ENCODE measurements around the gene HOXD11.

The HOXD11 gene

GRCh38 chr2:176137906-176138305 lies 30.8 kb downstream of the HOXD11 start:
- Histone ChIP-seq H3K9me3 (replicated peaks in 1 of 2; ENCODE audit: control insufficient read depth in 2 of 2, insufficient read depth in 1 of 2, low read depth in 1 of 2, low read length in 2 of 2) (peaks cover 9 to 17% of the 10 kb centered on the region in 2 donors), H3K4me3 (ENCODE audit: low read length in 2 of 2) (no peak overlapping the region), H2BK12ac (ENCODE audit: low read length) (no peak overlapping the region), H4K91ac (ENCODE audit: low read depth, low read length, poor library complexity) (no peak overlapping the region), H3K4ac (ENCODE audit: low read length) (no peak overlapping the region), H2AK5ac (ENCODE audit: low read depth, low read length) (no peak overlapping the region), H3K18ac (ENCODE audit: low read length) (no peak overlapping the region), H3K4me1 (ENCODE audit: control insufficient read depth in 2 of 2, insufficient read depth in 1 of 2, low read depth in 1 of 2, low read length in 2 of 2) (peaks cover 0 to 2% of the 10 kb centered on the region in 2 donors), H2AFZ (ENCODE audit: low read length) (no peak overlapping the region), H3K27me3 (ENCODE audit: control insufficient read depth in 3 of 3, insufficient read depth in 3 of 3, low read depth in 1 of 3, low read length in 3 of 3) (peaks cover 38 to 97% (median 95%) of the 10 kb centered on the region in 3 experiments), H2BK120ac (ENCODE audit: low read depth, low read length) (no peak overlapping the region), H3K9ac (ENCODE audit: low read depth, low read length, poor library complexity) (no peak overlapping the region), H2BK5ac (ENCODE audit: low read length) (no peak overlapping the region), H3K23ac (ENCODE audit: low read depth, low read length, poor library complexity) (no peak overlapping the region), H3K14ac (ENCODE audit: low read length) (no peak overlapping the region), H2BK15ac (ENCODE audit: low read length) (no peak overlapping the region), H4K8ac (ENCODE audit: low read depth, low read length) (no peak overlapping the region), H3K4me2 (ENCODE audit: insufficient read depth, low read length, poor library complexity, severe bottlenecking) (no peak overlapping the region), H3K79me1 (ENCODE audit: low read depth, low read length) (no peaks in the 10 kb centered on the region), H3K27ac (replicated peaks; ENCODE audit: low read length) (no peak overlapping the region), H3K36me3 (replicated peaks in 1 of 2; ENCODE audit: control insufficient read depth in 2 of 2, insufficient read depth in 2 of 2, low read length in 2 of 2) (no peaks in the 10 kb centered on the region)
- WGBS, 2 donors (ENCODE audit: extremely low coverage in 2 of 2, insufficient read length in 2 of 2, insufficient replicate concordance in 1 of 2) = no CpG with 5 or more reads among the region's 8 CpGs
- no peak for DNase-seq (ENCODE audit: low spot score)

GRCh38 chr2:176138526-176138922 lies 31.4 kb downstream of the HOXD11 start:
- peaks cover 9 to 17% of the 10 kb centered on the region in 2 donors for H3K9me3 ChIP-seq (replicated peaks in 1 of 2; ENCODE audit: control insufficient read depth in 2 of 2, insufficient read depth in 1 of 2, low read depth in 1 of 2, low read length in 2 of 2)
- no peak overlapping the region for H2BK12ac ChIP-seq (ENCODE audit: low read length)
- WGBS, 2 donors (ENCODE audit: extremely low coverage in 2 of 2, insufficient read length in 2 of 2, insufficient replicate concordance in 1 of 2) = no CpG with 5 or more reads among the region's 14 CpGs
- H3K79me1 ChIP-seq (ENCODE audit: low read depth, low read length) = no peaks in the 10 kb centered on the region
- H2BK15ac ChIP-seq (ENCODE audit: low read length) = no peak overlapping the region
- no peak overlapping the region for H3K9ac ChIP-seq (ENCODE audit: low read depth, low read length, poor library complexity)
- H4K91ac ChIP-seq (ENCODE audit: low read depth, low read length, poor library complexity) = no peak overlapping the region
- no peak overlapping the region for H2BK120ac ChIP-seq (ENCODE audit: low read depth, low read length)
- no peak overlapping the region for H2AK5ac ChIP-seq (ENCODE audit: low read depth, low read length)
- no peaks in the 10 kb centered on the region for H3K36me3 ChIP-seq (replicated peaks in 1 of 2; ENCODE audit: control insufficient read depth in 2 of 2, insufficient read depth in 2 of 2, low read length in 2 of 2)
- no peak overlapping the region for H3K27ac ChIP-seq (replicated peaks; ENCODE audit: low read length)
- no peak for DNase-seq (ENCODE audit: low spot score)
- no peak overlapping the region for H3K23ac ChIP-seq (ENCODE audit: low read depth, low read length, poor library complexity)
- no peak overlapping the region for H3K4me2 ChIP-seq (ENCODE audit: insufficient read depth, low read length, poor library complexity, severe bottlenecking)
- H3K4ac ChIP-seq (ENCODE audit: low read length) = no peak overlapping the region
- no peak overlapping the region for H2AFZ ChIP-seq (ENCODE audit: low read length)
- no peak overlapping the region for H3K18ac ChIP-seq (ENCODE audit: low read length)
- H4K8ac ChIP-seq (ENCODE audit: low read depth, low read length) = no peak overlapping the region
- no peak overlapping the region for H2BK5ac ChIP-seq (ENCODE audit: low read length)
- no peak overlapping the region for H3K4me3 ChIP-seq (ENCODE audit: low read length in 2 of 2)
- H3K4me1 ChIP-seq (ENCODE audit: control insufficient read depth in 2 of 2, insufficient read depth in 1 of 2, low read depth in 1 of 2, low read length in 2 of 2) = peaks cover 0 to 2% of the 10 kb centered on the region in 2 donors
- no peak overlapping the region for H3K14ac ChIP-seq (ENCODE audit: low read length)
- peaks cover 36 to 97% (median 95%) of the 10 kb centered on the region in 3 experiments for H3K27me3 ChIP-seq (ENCODE audit: control insufficient read depth in 3 of 3, insufficient read depth in 3 of 3, low read depth in 1 of 3, low read length in 3 of 3)

GRCh38 chr2:176138923-176139660 lies 32.0 kb downstream of the HOXD11 start:
- H3K36me3 ChIP-seq (replicated peaks in 1 of 2; ENCODE audit: control insufficient read depth in 2 of 2, insufficient read depth in 2 of 2, low read length in 2 of 2) = no peaks in the 10 kb centered on the region
- no peak overlapping the region for H4K8ac ChIP-seq (ENCODE audit: low read depth, low read length)
- no peak overlapping the region for H2BK120ac ChIP-seq (ENCODE audit: low read depth, low read length)
- peaks cover 9 to 17% of the 10 kb centered on the region in 2 donors for H3K9me3 ChIP-seq (replicated peaks in 1 of 2; ENCODE audit: control insufficient read depth in 2 of 2, insufficient read depth in 1 of 2, low read depth in 1 of 2, low read length in 2 of 2)
- H3K4me1 ChIP-seq (ENCODE audit: control insufficient read depth in 2 of 2, insufficient read depth in 1 of 2, low read depth in 1 of 2, low read length in 2 of 2) = peaks cover 0 to 2% of the 10 kb centered on the region in 2 donors
- no peak overlapping the region for H3K9ac ChIP-seq (ENCODE audit: low read depth, low read length, poor library complexity)
- H4K91ac ChIP-seq (ENCODE audit: low read depth, low read length, poor library complexity) = no peak overlapping the region
- H3K27ac ChIP-seq (replicated peaks; ENCODE audit: low read length) = no peak overlapping the region
- no peak overlapping the region for H3K4me2 ChIP-seq (ENCODE audit: insufficient read depth, low read length, poor library complexity, severe bottlenecking)
- H2BK12ac ChIP-seq (ENCODE audit: low read length) = no peak overlapping the region
- H2AFZ ChIP-seq (ENCODE audit: low read length) = peak overlapping the region; percentile 10
- no peak overlapping the region for H3K4ac ChIP-seq (ENCODE audit: low read length)
- no CpG with 5 or more reads among the region's 28 CpGs for WGBS, 2 donors (ENCODE audit: extremely low coverage in 2 of 2, insufficient read length in 2 of 2, insufficient replicate concordance in 1 of 2)
- H3K27me3 ChIP-seq (ENCODE audit: control insufficient read depth in 3 of 3, insufficient read depth in 3 of 3, low read depth in 1 of 3, low read length in 3 of 3) = peaks cover 35 to 97% (median 94%) of the 10 kb centered on the region in 3 experiments
- H3K18ac ChIP-seq (ENCODE audit: low read length) = no peak overlapping the region
- no peak overlapping the region for H2AK5ac ChIP-seq (ENCODE audit: low read depth, low read length)
- H2BK5ac ChIP-seq (ENCODE audit: low read length) = no peak overlapping the region
- no peaks in the 10 kb centered on the region for H3K79me1 ChIP-seq (ENCODE audit: low read depth, low read length)
- no peak overlapping the region for H2BK15ac ChIP-seq (ENCODE audit: low read length)
- H3K23ac ChIP-seq (ENCODE audit: low read depth, low read length, poor library complexity) = no peak overlapping the region
- H3K4me3 ChIP-seq (ENCODE audit: low read length in 2 of 2) = no peak overlapping the region
- DNase-seq (ENCODE audit: low spot score) = no peak
- H3K14ac ChIP-seq (ENCODE audit: low read length) = no peak overlapping the region

- DNase-seq (ENCODE audit: low spot score) = no peak
- peak overlapping the region; percentile 5 for H3K23ac ChIP-seq (ENCODE audit: low read depth, low read length, poor library complexity)
- H2AK5ac ChIP-seq (ENCODE audit: low read depth, low read length) = no peak overlapping the region
- H3K36me3 ChIP-seq (replicated peaks in 1 of 2; ENCODE audit: control insufficient read depth in 2 of 2, insufficient read depth in 2 of 2, low read length in 2 of 2) = no peaks in the 10 kb centered on the region
- no peak overlapping the region for H3K4ac ChIP-seq (ENCODE audit: low read length)
- no CpG with 5 or more reads among the region's 41 CpGs for WGBS, 2 donors (ENCODE audit: extremely low coverage in 2 of 2, insufficient read length in 2 of 2, insufficient replicate concordance in 1 of 2)
- no peak overlapping the region for H2BK15ac ChIP-seq (ENCODE audit: low read length)
- H3K27me3 ChIP-seq (ENCODE audit: control insufficient read depth in 3 of 3, insufficient read depth in 3 of 3, low read depth in 1 of 3, low read length in 3 of 3) = peaks cover 31 to 95% (median 90%) of the 10 kb centered on the region in 3 experiments
- H3K9ac ChIP-seq (ENCODE audit: low read depth, low read length, poor library complexity) = no peak overlapping the region
- no peak overlapping the region for H4K91ac ChIP-seq (ENCODE audit: low read depth, low read length, poor library complexity)
- H3K4me3 ChIP-seq (ENCODE audit: low read length in 2 of 2) = peak overlapping the region in 1 of 2 donors; percentile 50
- H2BK120ac ChIP-seq (ENCODE audit: low read depth, low read length) = no peak overlapping the region
- H3K18ac ChIP-seq (ENCODE audit: low read length) = peak overlapping the region; percentile 60
- no peak overlapping the region for H3K27ac ChIP-seq (replicated peaks; ENCODE audit: low read length)
- H2BK12ac ChIP-seq (ENCODE audit: low read length) = no peak overlapping the region
- no peak overlapping the region for H4K8ac ChIP-seq (ENCODE audit: low read depth, low read length)
- peaks cover 9 to 17% of the 10 kb centered on the region in 2 donors for H3K9me3 ChIP-seq (replicated peaks in 1 of 2; ENCODE audit: control insufficient read depth in 2 of 2, insufficient read depth in 1 of 2, low read depth in 1 of 2, low read length in 2 of 2)
- H3K4me1 ChIP-seq (ENCODE audit: control insufficient read depth in 2 of 2, insufficient read depth in 1 of 2, low read depth in 1 of 2, low read length in 2 of 2) = peaks cover 0 to 2% of the 10 kb centered on the region in 2 donors
- peak overlapping the region; percentile 63 for H3K14ac ChIP-seq (ENCODE audit: low read length)
- H3K4me2 ChIP-seq (ENCODE audit: insufficient read depth, low read length, poor library complexity, severe bottlenecking) = peak overlapping the region; percentile 54
- no peaks in the 10 kb centered on the region for H3K79me1 ChIP-seq (ENCODE audit: low read depth, low read length)
- peak overlapping the region; percentile 99 for H2AFZ ChIP-seq (ENCODE audit: low read length)
- H2BK5ac ChIP-seq (ENCODE audit: low read length) = no peak overlapping the region
These were observed 32.8 kb downstream of the HOXD11 start for GRCh38 chr2:176139661-176140512.
